ENCODE measurements around the gene MAGI2.

DNA sequence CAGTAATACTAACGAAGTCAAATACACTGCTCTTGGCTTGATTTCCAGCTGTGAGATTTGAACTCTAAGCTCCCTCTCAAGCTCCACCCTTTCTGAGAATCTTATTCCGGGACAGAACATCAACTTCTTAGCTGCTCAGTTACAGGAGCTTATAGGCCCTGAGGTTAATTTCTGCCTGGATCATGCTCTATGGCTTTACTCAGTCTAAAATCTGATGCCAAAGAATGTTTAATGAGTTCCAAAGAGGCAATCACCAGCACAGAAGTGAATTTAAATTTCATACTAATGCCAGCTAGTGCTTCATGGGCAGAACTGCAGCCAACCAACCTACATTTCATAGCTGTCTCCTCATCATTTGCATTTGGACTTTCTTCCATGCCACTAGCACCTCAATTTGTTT is 707.2 kb downstream of the MAGI2 start:
- TF ChIP-seq, protein P1, sequence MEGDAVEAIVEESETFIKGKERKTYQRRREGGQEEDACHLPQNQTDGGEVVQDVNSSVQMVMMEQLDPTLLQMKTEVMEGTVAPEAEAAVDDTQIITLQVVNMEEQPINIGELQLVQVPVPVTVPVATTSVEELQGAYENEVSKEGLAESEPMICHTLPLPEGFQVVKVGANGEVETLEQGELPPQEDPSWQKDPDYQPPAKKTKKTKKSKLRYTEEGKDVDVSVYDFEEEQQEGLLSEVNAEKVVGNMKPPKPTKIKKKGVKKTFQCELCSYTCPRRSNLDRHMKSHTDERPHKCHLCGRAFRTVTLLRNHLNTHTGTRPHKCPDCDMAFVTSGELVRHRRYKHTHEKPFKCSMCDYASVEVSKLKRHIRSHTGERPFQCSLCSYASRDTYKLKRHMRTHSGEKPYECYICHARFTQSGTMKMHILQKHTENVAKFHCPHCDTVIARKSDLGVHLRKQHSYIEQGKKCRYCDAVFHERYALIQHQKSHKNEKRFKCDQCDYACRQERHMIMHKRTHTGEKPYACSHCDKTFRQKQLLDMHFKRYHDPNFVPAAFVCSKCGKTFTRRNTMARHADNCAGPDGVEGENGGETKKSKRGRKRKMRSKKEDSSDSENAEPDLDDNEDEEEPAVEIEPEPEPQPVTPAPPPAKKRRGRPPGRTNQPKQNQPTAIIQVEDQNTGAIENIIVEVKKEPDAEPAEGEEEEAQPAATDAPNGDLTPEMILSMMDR (conservative IDR thresholded peaks at IDR 0.05; ENCODE audit: low read depth, low read length), result no peak
- no peak for TF ChIP-seq EZH2 (IDR thresholded peaks at IDR 0.05; ENCODE audit: borderline replicate concordance, low read depth, low read length, poor library complexity, severe bottlenecking)

Data from A673 (cell line).